GM13977 (cell line): Measurements from ENCODE around the gene ACAD10.

Experiments
- DNase-seq: peaks from one replicate; pipeline ENCODE4 v3.0.0; 2012; ENCODE audit warnings: low spot score
- CTCF ChIP-seq: IDR thresholded peaks from 2 replicates; pipeline ENCODE4 v1.5.1; 2012; ENCODE audit warnings: mild to moderate bottlenecking, control low read depth; ENCODE audit not compliant: insufficient read depth; ENCODE audit errors: extremely low read depth, missing control alignments
- in situ Hi-C: fragments of 300-500 bp; cut with MboI; formaldehyde crosslinking; loops from one replicate; pipeline ENCODE4 v1.12.0; 2022; ENCODE audit warnings: low sequenced_read_pairs, low pct_unique_long_range_greater_than_20kb, mixed read lengths, inconsistent platforms; ENCODE audit not compliant: unreplicated experiment

Gene ACAD10

GRCh38 chr12:111789779-111790178, 103.9 kb downstream of the ACAD10 start:
- in situ Hi-C loops: no loop called here
- no peak for DNase-seq
- TF ChIP-seq CTCF: no peak

- DNase-seq: no peak
- no peak for TF ChIP-seq CTCF
- in situ Hi-C loops: no loop called here
Observed at GRCh38 chr12:111791507-111791906, 105.7 kb downstream of the ACAD10 start.

- no peak for TF ChIP-seq CTCF
- no peak for DNase-seq
- in situ Hi-C loops: no loop called here
Observed at GRCh38 chr12:111792155-111792855, 106.5 kb downstream of the ACAD10 start.

GRCh38 chr12:111792856-111793235, 107.0 kb downstream of the ACAD10 start:
- no peak for TF ChIP-seq CTCF
- in situ Hi-C loops: no loop called here
- DNase-seq: no peak

- TF ChIP-seq CTCF: no peak
- no peak for DNase-seq
- in situ Hi-C loops: no loop called here
Observed at GRCh38 chr12:111798182-111798581, 112.3 kb downstream of the ACAD10 start.

- in situ Hi-C loops: loop anchor here (10.0 kb wide), 1 partner anchor 45 kb away; no protein-coding TSS in a partner anchor
- TF ChIP-seq CTCF: no peak
- DNase-seq: peak; percentile 8
Observed at GRCh38 chr12:111799758-111800157, 113.9 kb downstream of the ACAD10 start.

GRCh38 chr12:111803038-111803626, 117.3 kb downstream of the ACAD10 start:
- in situ Hi-C loops: loop anchor here (10.0 kb wide), 1 partner anchor 48 kb away; no protein-coding TSS in a partner anchor
- DNase-seq: no peak
- no peak for TF ChIP-seq CTCF
